Trophoblast cell (in vitro differentiated cells and primary cell): ENCODE results near the gene NDUFC2.

Experiments
- DNase-seq, 2 donors: peaks; one replicate each; pipeline ENCODE4 v3.0.0-alpha.2; 2016
- H2AFZ ChIP-seq: 2 replicates; pipeline ENCODE4 v1.6.1; 2013; ENCODE audit warnings: low read length, moderate library complexity, mild to moderate bottlenecking; ENCODE audit not compliant: insufficient read depth, poor library complexity
- H2AK5ac ChIP-seq: 2 replicates; pipeline ENCODE4 v1.6.1; 2013; ENCODE audit warnings: mild to moderate bottlenecking, low read length
- H2BK120ac ChIP-seq: 2 replicates; pipeline ENCODE4 v1.6.1; 2013; ENCODE audit warnings: low read length, mild to moderate bottlenecking, moderate library complexity; ENCODE audit not compliant: insufficient read depth, poor library complexity
- H2BK12ac ChIP-seq: 2 replicates; pipeline ENCODE4 v1.6.1; 2013; ENCODE audit warnings: mild to moderate bottlenecking, low read length, moderate library complexity
- H2BK5ac ChIP-seq: 2 replicates; pipeline ENCODE4 v1.6.1; 2013; ENCODE audit warnings: low read length, low read depth, moderate library complexity, mild to moderate bottlenecking; ENCODE audit not compliant: poor library complexity
- H3K14ac ChIP-seq: 2 replicates; pipeline ENCODE4 v1.6.1; 2013; ENCODE audit warnings: mild to moderate bottlenecking, low read length
- H3K18ac ChIP-seq: 2 replicates; pipeline ENCODE4 v1.6.1; 2013; ENCODE audit warnings: mild to moderate bottlenecking, low read length
- H3K23ac ChIP-seq: 2 replicates; pipeline ENCODE4 v1.6.1; 2013; ENCODE audit warnings: low read length
- H3K27ac ChIP-seq: 2 replicates; pipeline ENCODE4 v1.5.1; 2013; ENCODE audit warnings: low read depth, mild to moderate bottlenecking, inconsistent platforms, low read length, moderate library complexity
- H3K27me3 ChIP-seq: 2 replicates; pipeline ENCODE4 v1.6.1; 2013; ENCODE audit warnings: inconsistent platforms, mild to moderate bottlenecking, low read length, moderate library complexity; ENCODE audit not compliant: insufficient read depth
- H3K36me3 ChIP-seq, 2 experiments: 1 replicate in 1 of 2; 2 replicates in 1 of 2; pipeline ENCODE4 v1.6.1; 2013; ENCODE audit warnings: low read length in 2 of 2, mild to moderate bottlenecking in 2 of 2, moderate library complexity in 1 of 2; ENCODE audit not compliant: insufficient read depth in 2 of 2, control insufficient read depth in 1 of 2
- H3K4ac ChIP-seq: 2 replicates; pipeline ENCODE4 v1.6.1; 2013; ENCODE audit warnings: low read depth, mild to moderate bottlenecking, low read length, moderate library complexity
- H3K4me1 ChIP-seq, 2 experiments: 1 replicate in 1 of 2; 2 replicates in 1 of 2; pipeline ENCODE4 v1.6.1; 2013; ENCODE audit warnings: low read length in 2 of 2, mild to moderate bottlenecking in 2 of 2, moderate library complexity in 1 of 2; ENCODE audit not compliant: insufficient read depth in 2 of 2, control insufficient read depth in 1 of 2
- H3K4me2 ChIP-seq: 2 replicates; pipeline ENCODE4 v1.6.1; 2013; ENCODE audit warnings: inconsistent platforms, mild to moderate bottlenecking, low read length, moderate library complexity
- H3K4me3 ChIP-seq: 2 replicates; pipeline ENCODE4 v1.5.1; 2013; ENCODE audit warnings: mild to moderate bottlenecking, low read depth, low read length, inconsistent platforms
- H3K79me1 ChIP-seq: one replicate; pipeline ENCODE4 v1.6.1; 2013; ENCODE audit warnings: low read length
- H3K79me2 ChIP-seq: 2 replicates; pipeline ENCODE4 v1.6.1; 2013; ENCODE audit warnings: low read length, mild to moderate bottlenecking; ENCODE audit not compliant: control insufficient read depth, insufficient read depth, poor library complexity
- H3K9ac ChIP-seq: 2 replicates; pipeline ENCODE4 v1.6.1; 2013; ENCODE audit warnings: mild to moderate bottlenecking, low read length
- H3K9me3 ChIP-seq: 2 replicates; pipeline ENCODE4 v1.6.1; 2013; ENCODE audit warnings: low read depth, mild to moderate bottlenecking, control low read depth, inconsistent platforms, low read length; ENCODE audit not compliant: insufficient read depth
- H4K12ac ChIP-seq: 2 replicates; pipeline ENCODE4 v1.6.1; 2013; ENCODE audit warnings: low read depth, mild to moderate bottlenecking, low read length, moderate library complexity
- H4K8ac ChIP-seq: 2 replicates; pipeline ENCODE4 v1.6.1; 2013; ENCODE audit warnings: low read depth, mild to moderate bottlenecking, low read length, moderate library complexity
- H4K91ac ChIP-seq: one replicate; pipeline ENCODE4 v1.6.1; 2013; ENCODE audit warnings: low read depth, mild to moderate bottlenecking, low read length, moderate library complexity
- WGBS: extraction: QIAGEN DNeasy Blood & Tissue Kit; methylation state at CpG from one replicate; pipeline ENCODE4 v1.1.7; 2013; ENCODE audit warnings: missing lambda C conversion rate; ENCODE audit not compliant: insufficient read length, insufficient coverage; ENCODE audit errors: extremely low coverage; 5-methylcytosine and 5-hydroxymethylcytosine counted together

The NDUFC2 gene

DNA sequence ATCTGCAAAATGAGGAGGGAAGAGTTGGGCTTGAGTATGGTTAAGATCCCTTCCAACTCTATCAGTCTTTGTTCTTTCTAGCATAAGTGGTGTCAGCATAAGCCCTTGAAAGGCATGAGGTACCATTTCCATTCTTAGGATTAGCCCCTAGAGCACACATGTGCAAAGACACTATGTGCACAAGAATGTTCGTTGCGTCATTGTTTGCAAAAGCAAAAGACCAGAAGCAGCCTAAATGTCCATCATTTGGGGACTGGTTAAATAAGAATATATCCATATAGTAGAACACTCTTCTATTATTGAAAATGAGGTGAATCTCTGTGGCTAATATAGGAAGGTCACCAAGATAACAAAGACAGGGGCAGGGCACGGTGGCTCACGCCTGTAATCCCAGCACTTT, 46.6 kb downstream of the NDUFC2 start:
- DNase-seq, result no peak
- no peak overlapping the region for H3K4me2 ChIP-seq
- no peak overlapping the region for H3K14ac ChIP-seq
- peaks cover 22% of the 10 kb centered on the region for H3K79me1 ChIP-seq
- H3K4me1 ChIP-seq, result peaks cover 25 to 32% of the 10 kb centered on the region in 2 experiments
- H2BK5ac ChIP-seq, result peak overlapping the region; percentile 19
- no peak overlapping the region for H4K91ac ChIP-seq
- H3K9me3 ChIP-seq, result no peaks in the 10 kb centered on the region
- no peak overlapping the region for H2BK120ac ChIP-seq
- H3K9ac ChIP-seq, result no peak overlapping the region
- H3K27me3 ChIP-seq, result no peaks in the 10 kb centered on the region
- H3K36me3 ChIP-seq, result no peaks in the 10 kb centered on the region
- H2AFZ ChIP-seq, result no peak overlapping the region
- no peak overlapping the region for H2BK12ac ChIP-seq
- H3K18ac ChIP-seq, result no peak overlapping the region
- H2AK5ac ChIP-seq, result no peak overlapping the region
- H3K23ac ChIP-seq, result no peak overlapping the region
- no peak overlapping the region for H4K8ac ChIP-seq
- H3K4ac ChIP-seq, result no peak overlapping the region
- H3K4me3 ChIP-seq, result no peak overlapping the region
- WGBS, result no CpG with 5 or more reads among the region's 4 CpGs
- H4K12ac ChIP-seq, result no peak overlapping the region
- peaks cover 3% of the 10 kb centered on the region for H3K79me2 ChIP-seq
- H3K27ac ChIP-seq, result no peak overlapping the region

DNA sequence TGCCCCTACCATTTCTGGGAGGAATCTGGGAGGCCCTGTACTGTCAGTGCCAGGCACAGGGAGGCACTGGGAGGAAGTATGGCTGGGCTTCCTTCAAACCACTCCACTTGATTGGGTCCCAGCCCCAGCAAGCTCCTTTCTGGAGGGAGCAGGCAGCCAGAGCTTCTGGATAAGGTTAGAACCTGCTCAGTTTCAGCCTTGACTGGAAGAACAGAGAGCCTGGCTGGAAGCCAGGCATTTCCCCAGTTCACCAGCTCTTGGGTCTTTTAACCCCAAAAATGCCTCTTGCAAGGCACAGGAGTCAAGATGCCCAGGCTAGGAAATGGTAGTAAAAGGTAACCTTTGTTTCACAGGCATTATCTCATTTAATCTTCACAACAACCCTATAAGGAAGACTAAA, 47.6 kb downstream of the NDUFC2 start:
- no peak for DNase-seq
- no peak overlapping the region for H3K4ac ChIP-seq
- H3K4me2 ChIP-seq, result no peak overlapping the region
- H3K36me3 ChIP-seq, result no peaks in the 10 kb centered on the region
- peak overlapping the region; percentile 68 for H2BK5ac ChIP-seq
- H3K23ac ChIP-seq, result no peak overlapping the region
- no peak overlapping the region for H3K18ac ChIP-seq
- peak overlapping the region; percentile 81 for H2BK12ac ChIP-seq
- peaks cover 22 to 31% of the 10 kb centered on the region in 2 experiments for H3K4me1 ChIP-seq
- peaks cover 3% of the 10 kb centered on the region for H3K79me2 ChIP-seq
- H2BK120ac ChIP-seq, result peak overlapping the region; percentile 78
- H3K27me3 ChIP-seq, result no peaks in the 10 kb centered on the region
- peak overlapping the region; percentile 93 for H2AK5ac ChIP-seq
- no peak overlapping the region for H3K9ac ChIP-seq
- H3K79me1 ChIP-seq, result peaks cover 28% of the 10 kb centered on the region
- H3K4me3 ChIP-seq, result no peak overlapping the region
- no peak overlapping the region for H2AFZ ChIP-seq
- H3K27ac ChIP-seq, result no peak overlapping the region
- H4K12ac ChIP-seq, result no peak overlapping the region
- H4K91ac ChIP-seq, result peak overlapping the region; percentile 88
- H3K9me3 ChIP-seq, result no peaks in the 10 kb centered on the region
- peak overlapping the region; percentile 58 for H3K14ac ChIP-seq
- peak overlapping the region; percentile 17 for H4K8ac ChIP-seq

DNA sequence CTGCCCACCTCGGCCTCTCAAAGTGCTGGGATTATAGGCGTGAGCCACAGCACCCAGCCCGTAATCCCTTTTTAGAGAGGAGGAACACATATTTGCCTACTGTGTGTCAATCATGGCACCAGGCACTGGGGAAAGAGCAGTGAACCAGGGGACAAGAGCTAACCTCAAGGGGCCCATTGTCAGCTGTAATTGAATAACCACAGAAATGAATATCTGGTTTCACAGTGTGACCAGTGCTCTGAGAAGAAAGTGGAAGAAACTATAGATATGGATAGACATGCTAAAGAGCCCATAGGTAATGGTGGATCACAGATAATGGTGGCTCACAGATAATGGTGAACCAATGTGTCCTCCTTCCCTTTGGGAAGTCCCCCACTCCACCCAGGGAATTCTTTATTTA, 48.0 kb downstream of the NDUFC2 start:
- no peaks in the 10 kb centered on the region for H3K9me3 ChIP-seq
- H3K79me1 ChIP-seq, result peaks cover 29% of the 10 kb centered on the region
- no peak overlapping the region for H3K23ac ChIP-seq
- H3K36me3 ChIP-seq, result no peaks in the 10 kb centered on the region
- H2BK5ac ChIP-seq, result peak overlapping the region; percentile 68
- peaks cover 3% of the 10 kb centered on the region for H3K79me2 ChIP-seq
- peak overlapping the region; percentile 88 for H4K91ac ChIP-seq
- H3K27ac ChIP-seq, result no peak overlapping the region
- no peak overlapping the region for H4K12ac ChIP-seq
- WGBS, result no CpG with 5 or more reads among the region's 3 CpGs
- DNase-seq, result no peak
- peaks cover 18 to 28% of the 10 kb centered on the region in 2 experiments for H3K4me1 ChIP-seq
- peak overlapping the region; percentile 81 for H2BK12ac ChIP-seq
- H4K8ac ChIP-seq, result no peak overlapping the region
- no peak overlapping the region for H3K9ac ChIP-seq
- peak overlapping the region; percentile 58 for H3K14ac ChIP-seq
- no peak overlapping the region for H3K4ac ChIP-seq
- H3K4me2 ChIP-seq, result no peak overlapping the region
- H2BK120ac ChIP-seq, result no peak overlapping the region
- H2AFZ ChIP-seq, result no peak overlapping the region
- H3K27me3 ChIP-seq, result no peaks in the 10 kb centered on the region
- H2AK5ac ChIP-seq, result peak overlapping the region; percentile 93
- H3K18ac ChIP-seq, result no peak overlapping the region
- H3K4me3 ChIP-seq, result no peak overlapping the region

DNA sequence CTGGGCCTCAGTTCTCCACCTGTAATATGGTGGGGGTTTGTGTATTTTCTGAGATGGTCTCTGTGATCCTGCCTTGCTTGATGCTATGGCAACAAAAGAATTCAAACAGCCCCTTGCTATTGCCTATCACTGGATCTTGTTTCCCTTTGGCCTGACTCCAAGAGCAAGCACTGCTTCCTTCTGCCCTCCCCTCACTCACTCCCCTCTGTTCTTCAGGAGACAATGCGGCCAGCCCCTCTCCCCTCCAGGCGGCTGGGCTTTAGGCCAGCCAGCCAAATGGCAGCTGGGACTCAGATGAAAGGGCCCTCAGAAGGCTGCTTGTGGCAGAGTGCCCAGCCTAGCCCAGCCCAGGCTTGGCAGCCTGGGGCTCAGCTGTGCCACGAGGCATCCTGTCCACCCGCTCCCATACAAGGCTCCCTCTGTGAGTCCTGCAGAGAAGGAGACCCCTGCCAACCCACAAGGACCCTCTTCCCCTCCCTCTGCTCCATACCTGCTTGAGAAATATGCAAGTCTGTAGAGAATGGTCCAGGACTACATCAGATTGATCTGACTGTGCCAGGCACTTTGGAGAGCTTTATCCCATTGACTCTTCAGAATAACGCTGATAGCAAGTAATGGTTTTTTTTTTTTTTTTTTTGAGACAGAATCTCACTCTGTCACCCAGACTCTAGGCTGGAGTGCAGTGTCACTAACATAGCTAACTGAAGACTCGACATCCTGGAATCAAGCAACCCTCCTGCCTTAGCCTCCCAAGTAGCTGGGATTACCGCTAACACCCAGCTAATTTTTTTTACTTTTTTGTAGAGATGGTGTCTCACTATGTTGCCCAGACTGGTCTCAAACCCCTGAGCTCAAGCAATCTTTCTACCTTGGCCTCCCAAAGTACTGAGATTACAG, 49.0 kb downstream of the NDUFC2 start:
- peak overlapping the region; percentile 92 for H2BK120ac ChIP-seq
- H3K36me3 ChIP-seq, result no peaks in the 10 kb centered on the region
- peak overlapping the region; percentile 22 for H4K12ac ChIP-seq
- peak overlapping the region; percentile 58 for H3K18ac ChIP-seq
- peak overlapping the region; percentile 68 for H4K8ac ChIP-seq
- peak overlapping the region; percentile 91 for H4K91ac ChIP-seq
- peaks cover 3% of the 10 kb centered on the region for H3K79me2 ChIP-seq
- peak overlapping the region; percentile 68 for H3K27ac ChIP-seq
- H2BK5ac ChIP-seq, result peak overlapping the region; percentile 73
- H3K27me3 ChIP-seq, result no peaks in the 10 kb centered on the region
- H3K23ac ChIP-seq, result no peak overlapping the region
- peaks cover 18 to 28% of the 10 kb centered on the region in 2 experiments for H3K4me1 ChIP-seq
- H3K79me1 ChIP-seq, result peaks cover 31% of the 10 kb centered on the region
- no peaks in the 10 kb centered on the region for H3K9me3 ChIP-seq
- peak overlapping the region; percentile 65 for H2AK5ac ChIP-seq
- H2AFZ ChIP-seq, result peak overlapping the region; percentile 70
- H3K14ac ChIP-seq, result peak overlapping the region; percentile 75
- DNase-seq, result no peak
- H3K4me3 ChIP-seq, result no peak overlapping the region
- WGBS, result no CpG with 5 or more reads among the region's 7 CpGs
- H3K4ac ChIP-seq, result peak overlapping the region; percentile 55
- no peak overlapping the region for H3K9ac ChIP-seq
- no peak overlapping the region for H3K4me2 ChIP-seq
- H2BK12ac ChIP-seq, result peak overlapping the region; percentile 91
